ENCODE measurements around the gene NOL3. TPM values are rescaled to one million over a fixed set of nuclear protein-coding genes. Genes with fewer than 3 reads are reported as not detected.
A peak's percentile ranks its signal among the peaks of the same experiment; 100 is the strongest.

NOL3 gene
- total and polyA plus RNA-seq, 5 experiments from 2014 or later, result 0.70 to 1.6 TPM; not detected in 3

- H3K27ac Mint-ChIP-seq, result peak overlapping the region in 9 of 10 donors; percentile 89 to 99 (median 93)
- peak in 1 of 10 donors; percentile 23 for DNase-seq
- H3K36me3 Mint-ChIP-seq, result peaks cover 0 to 4% (median 0%) of the 10 kb centered on the region in 3 donors
- POLR2A ChIA-PET, result interaction anchor here (0.9 to 1.2 kb wide), 2 partner anchors 128 to 143 kb away, joined by 3 read pairs; partner anchors contain the start of gene CBFB
- H3K27me3 Mint-ChIP-seq, result peaks cover 2 to 19% (median 12%) of the 10 kb centered on the region in 5 donors
- no peaks in the 10 kb centered on the region for H3K9me3 Mint-ChIP-seq
- H3K4me1 Mint-ChIP-seq, result peaks cover 28 to 67% (median 45%) of the 10 kb centered on the region in 4 donors
- no peak for ATAC-seq
- H3K4me3 Mint-ChIP-seq, result peak overlapping the region in 7 of 10 donors; percentile 39 to 92 (median 89)
Observed at GRCh38 chr16:67157106-67157748, 13.1 kb upstream of the NOL3 start.

GRCh38 chr16:67157892-67158635 lies 12.3 kb upstream of the NOL3 start:
- Mint-ChIP-seq H3K27me3 (peaks cover 5 to 25% (median 8%) of the 10 kb centered on the region in 5 donors), H3K9me3 (no peaks in the 10 kb centered on the region), H3K36me3 (peaks cover 0 to 4% (median 0%) of the 10 kb centered on the region in 3 donors), H3K4me3 (peak overlapping the region; percentile 76 to 92 (median 89)), H3K27ac (peak overlapping the region; percentile 84 to 99 (median 93)), H3K4me1 (peaks cover 26 to 70% (median 44%) of the 10 kb centered on the region in 4 donors)
- POLR2A ChIA-PET, result interaction anchor here (0.5 to 3.8 kb wide), 9 partner anchors 11 to 211 kb away, joined by 3 to 20 read pairs (median 3); partner anchors contain the start of genes CBFB, MATCAP1 and NOL3
- DNase-seq, result peak in 1 of 10 donors; percentile 15
- ATAC-seq, result no peak

GRCh38 chr16:67158637-67159600 lies 11.4 kb upstream of the NOL3 start:
- ATAC-seq (peak; percentile 22 to 45), DNase-seq (peak; percentile 50 to 81 (median 57))
- peaks cover 0 to 4% (median 0%) of the 10 kb centered on the region in 3 donors for H3K36me3 Mint-ChIP-seq
- peaks cover 5 to 31% (median 8%) of the 10 kb centered on the region in 5 donors for H3K27me3 Mint-ChIP-seq
- H3K4me1 Mint-ChIP-seq, result peaks cover 26 to 69% (median 43%) of the 10 kb centered on the region in 4 donors
- H3K27ac Mint-ChIP-seq, result peak overlapping the region; percentile 84 to 99 (median 93)
- H3K9me3 Mint-ChIP-seq, result no peaks in the 10 kb centered on the region
- POLR2A ChIA-PET, result interaction anchor here (0.5 to 3.8 kb wide), 10 partner anchors 11 to 211 kb away, joined by 3 to 20 read pairs (median 4); partner anchors contain the start of genes MATCAP1, NOL3 and PHAF1
- peak overlapping the region; percentile 76 to 92 (median 89) for H3K4me3 Mint-ChIP-seq

GRCh38 chr16:67161595-67162058 lies 8.7 kb upstream of the NOL3 start:
- no peak for ATAC-seq
- POLR2A ChIA-PET, result interaction anchor here (1.4 to 3.8 kb wide), 3 partner anchors 8 to 131 kb away, joined by 4 to 20 read pairs (median 8); partner anchors contain the start of gene NOL3
- Mint-ChIP-seq H3K4me1 (peaks cover 26 to 62% (median 44%) of the 10 kb centered on the region in 4 donors), H3K36me3 (peaks cover 0 to 6% (median 0%) of the 10 kb centered on the region in 3 donors), H3K4me3 (peak overlapping the region in 6 of 10 donors; percentile 15 to 72 (median 41)), H3K9me3 (no peaks in the 10 kb centered on the region), H3K27ac (no peak overlapping the region), H3K27me3 (peaks cover 8 to 49% (median 16%) of the 10 kb centered on the region in 5 donors)
- no peak for DNase-seq

- Mint-ChIP-seq H3K27me3 (peaks cover 10 to 58% (median 26%) of the 10 kb centered on the region in 5 donors), H3K4me3 (peak overlapping the region in 8 of 10 donors; percentile 33 to 72 (median 59)), H3K36me3 (peaks cover 0 to 8% (median 0%) of the 10 kb centered on the region in 3 donors), H3K9me3 (no peaks in the 10 kb centered on the region), H3K27ac (no peak overlapping the region), H3K4me1 (peaks cover 19 to 53% (median 35%) of the 10 kb centered on the region in 4 donors)
- POLR2A ChIA-PET, result interaction anchor here (0.9 to 1.4 kb wide), 3 partner anchors 12 to 30 kb away, joined by 3 to 4 read pairs (median 3); partner anchors contain the start of gene B3GNT9
- ATAC-seq (no peak), DNase-seq (no peak)
Observed at GRCh38 chr16:67162506-67163163, 7.7 kb upstream of the NOL3 start.

- peak overlapping the region in 9 of 10 donors; percentile 36 to 74 (median 53) for H3K4me3 Mint-ChIP-seq
- H3K27ac Mint-ChIP-seq, result no peak overlapping the region
- peaks cover 12 to 66% (median 31%) of the 10 kb centered on the region in 5 donors for H3K27me3 Mint-ChIP-seq
- peaks cover 12 to 45% (median 28%) of the 10 kb centered on the region in 4 donors for H3K4me1 Mint-ChIP-seq
- POLR2A ChIA-PET, result interaction anchor here (0.9 to 1.6 kb wide), 4 partner anchors 12 to 136 kb away, joined by 3 read pairs; partner anchors contain the start of gene B3GNT9
- ATAC-seq (peak in 1 of 2 donors; percentile 3), DNase-seq (peak in 1 of 10 donors; percentile 28)
- H3K36me3 Mint-ChIP-seq, result peaks cover 0 to 8% (median 0%) of the 10 kb centered on the region in 3 donors
- H3K9me3 Mint-ChIP-seq, result no peaks in the 10 kb centered on the region
Observed at GRCh38 chr16:67163164-67163998, 7.0 kb upstream of the NOL3 start.

- peaks cover 8 to 38% (median 21%) of the 10 kb centered on the region in 4 donors for H3K4me1 Mint-ChIP-seq
- no peaks in the 10 kb centered on the region for H3K9me3 Mint-ChIP-seq
- POLR2A ChIA-PET, result interaction anchor here (1.3 to 1.6 kb wide), 2 partner anchors 11 to 137 kb away, joined by 3 read pairs; no protein-coding TSS in a partner anchor
- DNase-seq, result no peak
- H3K36me3 Mint-ChIP-seq, result peaks cover 0 to 8% (median 0%) of the 10 kb centered on the region in 3 donors
- peak overlapping the region in 8 of 10 donors; percentile 44 to 74 (median 55) for H3K4me3 Mint-ChIP-seq
- no peak for ATAC-seq
- peak overlapping the region in 1 of 10 donors; percentile 59 for H3K27ac Mint-ChIP-seq
- peaks cover 14 to 73% (median 33%) of the 10 kb centered on the region in 5 donors for H3K27me3 Mint-ChIP-seq
Observed at GRCh38 chr16:67163999-67164558, 6.3 kb upstream of the NOL3 start.

- Mint-ChIP-seq H3K9me3 (no peaks in the 10 kb centered on the region), H3K36me3 (peaks cover 0 to 8% (median 0%) of the 10 kb centered on the region in 3 donors), H3K27ac (peak within 1 kb of the TSS in 1 of 10 donors; percentile 59), H3K27me3 (peaks cover 14 to 78% (median 34%) of the 10 kb centered on the region in 5 donors), H3K4me3 (peak within 1 kb of the TSS; percentile 36 to 74 (median 56)), H3K4me1 (peaks cover 8 to 40% (median 22%) of the 10 kb centered on the region in 4 donors)
- POLR2A ChIA-PET, result interaction anchor here (1.6 kb wide), 1 partner anchor 11 kb away, joined by 3 read pairs; no protein-coding TSS in a partner anchor
- no peak for ATAC-seq
- DNase-seq, result no peak
Observed at GRCh38 chr16:67164599-67165061, 5.7 kb upstream of the NOL3 start, which contains the start of gene HSF4. Gene HSF4, plus strand, starts transcription at chr16:67164745. Its CDS starts 67 bp downstream, at chr16:67164812.

- peaks cover 12 to 43% (median 26%) of the 10 kb centered on the region in 4 donors for H3K4me1 Mint-ChIP-seq
- POLR2A ChIA-PET, result interaction anchor here (1.6 kb wide), 1 partner anchor 10 kb away, joined by 3 read pairs; no protein-coding TSS in a partner anchor
- H3K27me3 Mint-ChIP-seq, result peaks cover 15 to 80% (median 40%) of the 10 kb centered on the region in 5 donors
- ATAC-seq (no peak), DNase-seq (no peak)
- H3K27ac Mint-ChIP-seq, result no peak overlapping the region
- H3K4me3 Mint-ChIP-seq, result peak overlapping the region in 6 of 10 donors; percentile 10 to 65 (median 41)
- H3K36me3 Mint-ChIP-seq, result peaks cover 0 to 8% (median 0%) of the 10 kb centered on the region in 3 donors
- no peaks in the 10 kb centered on the region for H3K9me3 Mint-ChIP-seq
Observed at GRCh38 chr16:67165121-67166078, 4.9 kb upstream of the NOL3 start.

Data from naive thymus-derived CD8-positive, alpha-beta T cell (primary cell).